Activated T-helper 17 cell treated with anti-CD3 and anti-CD28 coated beads, Interleukin-2, amount 50 U/mL, for 72 hours (primary cell): ENCODE data around the gene ACTRT2. TPM values are rescaled to one million over a fixed set of nuclear protein-coding genes. Genes with fewer than 3 reads are reported as not detected.

Experiments
- ATAC-seq: fragments of 150-1000 bp; cut with Tn5 transposase; replicated peaks from 2 replicates; pipeline ENCODE4 v1.10.0; 2021; ENCODE audit warnings: mild to moderate bottlenecking, moderate library complexity
- H3K27ac Mint-ChIP-seq: one replicate; pipeline ENCODE4 v1.8.0; 2022; ENCODE audit warnings: mixed read lengths
- H3K27me3 Mint-ChIP-seq: one replicate; pipeline ENCODE4 v1.8.0; 2022; ENCODE audit warnings: mixed read lengths
- H3K36me3 Mint-ChIP-seq: one replicate; pipeline ENCODE4 v1.8.0; 2022; ENCODE audit warnings: low read depth, mild to moderate bottlenecking, mixed read lengths
- H3K4me1 Mint-ChIP-seq: one replicate; pipeline ENCODE4 v1.8.0; 2022; ENCODE audit warnings: mixed read lengths
- H3K4me3 Mint-ChIP-seq: one replicate; pipeline ENCODE4 v1.8.0; 2022; ENCODE audit warnings: mild to moderate bottlenecking, mixed read lengths
- H3K9me3 Mint-ChIP-seq: one replicate; pipeline ENCODE4 v1.8.0; 2022; ENCODE audit warnings: mixed read lengths
- total RNA-seq, 2 donors: library from RNA; stranded (reverse); gene quantifications; one replicate each; pipeline ENCODE4 v1.2.3, GENCODE V29; 2022

Gene ACTRT2
- not detected for total RNA-seq

GRCh38 chr1:3021233-3021671, at the start of gene ACTRT2:
Gene ACTRT2, plus strand, starts transcription at chr1:3021467. Its CDS starts 220 bp downstream, at chr1:3021687.
- H3K9me3 Mint-ChIP-seq = no peaks in the 10 kb centered on the region
- no peak within 1 kb of the TSS for H3K27ac Mint-ChIP-seq
- no peak within 1 kb of the TSS for H3K4me3 Mint-ChIP-seq
- no peaks in the 10 kb centered on the region for H3K36me3 Mint-ChIP-seq
- ATAC-seq = no peak
- no peaks in the 10 kb centered on the region for H3K27me3 Mint-ChIP-seq
- H3K4me1 Mint-ChIP-seq = no peaks in the 10 kb centered on the region

GRCh38 chr1:2971609-2972008, 49.7 kb upstream of the ACTRT2 start:
- H3K9me3 Mint-ChIP-seq = no peaks in the 10 kb centered on the region
- no peak overlapping the region for H3K4me3 Mint-ChIP-seq
- ATAC-seq = no peak
- no peaks in the 10 kb centered on the region for H3K4me1 Mint-ChIP-seq
- H3K27ac Mint-ChIP-seq = no peak overlapping the region
- H3K27me3 Mint-ChIP-seq = no peaks in the 10 kb centered on the region
- no peaks in the 10 kb centered on the region for H3K36me3 Mint-ChIP-seq

- no peak overlapping the region for H3K27ac Mint-ChIP-seq
- H3K27me3 Mint-ChIP-seq = no peaks in the 10 kb centered on the region
- no peaks in the 10 kb centered on the region for H3K36me3 Mint-ChIP-seq
- H3K4me3 Mint-ChIP-seq = no peak overlapping the region
- no peak for ATAC-seq
- H3K4me1 Mint-ChIP-seq = no peaks in the 10 kb centered on the region
- H3K9me3 Mint-ChIP-seq = no peaks in the 10 kb centered on the region
Measured at GRCh38 chr1:2972011-2972878, 49.0 kb upstream of the ACTRT2 start.

GRCh38 chr1:2972879-2973575, 48.2 kb upstream of the ACTRT2 start:
- Mint-ChIP-seq H3K4me1 (no peaks in the 10 kb centered on the region), H3K9me3 (no peaks in the 10 kb centered on the region), H3K36me3 (no peaks in the 10 kb centered on the region), H3K4me3 (no peak overlapping the region), H3K27me3 (no peaks in the 10 kb centered on the region), H3K27ac (no peak overlapping the region)
- ATAC-seq = no peak

- no peaks in the 10 kb centered on the region for H3K27me3 Mint-ChIP-seq
- no peak overlapping the region for H3K27ac Mint-ChIP-seq
- ATAC-seq = no peak
- no peaks in the 10 kb centered on the region for H3K4me1 Mint-ChIP-seq
- no peaks in the 10 kb centered on the region for H3K9me3 Mint-ChIP-seq
- no peak overlapping the region for H3K4me3 Mint-ChIP-seq
- H3K36me3 Mint-ChIP-seq = no peaks in the 10 kb centered on the region
Measured at GRCh38 chr1:2973601-2974593, 47.4 kb upstream of the ACTRT2 start.

- H3K36me3 Mint-ChIP-seq = no peaks in the 10 kb centered on the region
Measured at GRCh38 chr1:2974701-2975301, 46.5 kb upstream of the ACTRT2 start.

GRCh38 chr1:2975466-2976179, 45.6 kb upstream of the ACTRT2 start:
- no peaks in the 10 kb centered on the region for H3K9me3 Mint-ChIP-seq
- H3K36me3 Mint-ChIP-seq = no peaks in the 10 kb centered on the region
- H3K27me3 Mint-ChIP-seq = no peaks in the 10 kb centered on the region
- no peak overlapping the region for H3K4me3 Mint-ChIP-seq
- no peak overlapping the region for H3K27ac Mint-ChIP-seq
- no peaks in the 10 kb centered on the region for H3K4me1 Mint-ChIP-seq
- no peak for ATAC-seq

More at GRCh38 chr1:2974701-2975301, 46.5 kb upstream of the ACTRT2 start:
- no peaks in the 10 kb centered on the region for H3K27me3 Mint-ChIP-seq
- H3K9me3 Mint-ChIP-seq = no peaks in the 10 kb centered on the region
- no peaks in the 10 kb centered on the region for H3K4me1 Mint-ChIP-seq
- no peak overlapping the region for H3K4me3 Mint-ChIP-seq
- ATAC-seq = no peak
- H3K27ac Mint-ChIP-seq = no peak overlapping the region

- H3K27me3 Mint-ChIP-seq = no peaks in the 10 kb centered on the region
- H3K4me1 Mint-ChIP-seq = no peaks in the 10 kb centered on the region
- no peak overlapping the region for H3K27ac Mint-ChIP-seq
- no peaks in the 10 kb centered on the region for H3K9me3 Mint-ChIP-seq
- no peak for ATAC-seq
- H3K36me3 Mint-ChIP-seq = no peaks in the 10 kb centered on the region
- H3K4me3 Mint-ChIP-seq = no peak overlapping the region
Measured at GRCh38 chr1:2976180-2976562, 45.1 kb upstream of the ACTRT2 start.

GRCh38 chr1:2977886-2978611, 43.2 kb upstream of the ACTRT2 start:
- Mint-ChIP-seq H3K27me3 (no peaks in the 10 kb centered on the region), H3K9me3 (no peaks in the 10 kb centered on the region), H3K4me3 (no peak overlapping the region), H3K36me3 (no peaks in the 10 kb centered on the region), H3K4me1 (no peaks in the 10 kb centered on the region), H3K27ac (no peak overlapping the region)
- no peak for ATAC-seq

GRCh38 chr1:2978691-2979190, 42.5 kb upstream of the ACTRT2 start:
- H3K9me3 Mint-ChIP-seq = no peaks in the 10 kb centered on the region
- no peak overlapping the region for H3K4me3 Mint-ChIP-seq
- no peaks in the 10 kb centered on the region for H3K36me3 Mint-ChIP-seq

GRCh38 chr1:2979191-2980072, 41.8 kb upstream of the ACTRT2 start:
- Mint-ChIP-seq H3K4me1 (no peaks in the 10 kb centered on the region), H3K4me3 (no peak overlapping the region), H3K9me3 (no peaks in the 10 kb centered on the region), H3K27ac (no peak overlapping the region), H3K27me3 (no peaks in the 10 kb centered on the region), H3K36me3 (no peaks in the 10 kb centered on the region)
- no peak for ATAC-seq

More at GRCh38 chr1:2978691-2979190, 42.5 kb upstream of the ACTRT2 start:
- H3K27ac Mint-ChIP-seq = no peak overlapping the region
- no peaks in the 10 kb centered on the region for H3K4me1 Mint-ChIP-seq
- ATAC-seq = no peak
- H3K27me3 Mint-ChIP-seq = no peaks in the 10 kb centered on the region
